Hepatocyte (in vitro differentiated cells): ENCODE results near the gene POU6F2. TPM values are rescaled to one million over a fixed set of nuclear protein-coding genes. Genes with fewer than 3 reads are reported as not detected.

Experiments used
- DNase-seq: peaks from one replicate; pipeline ENCODE4 v3.0.0-alpha.2; 2016; ENCODE audit warnings: low spot score
- H2AFZ ChIP-seq: fragments of 200-600 bp; sonication (generic); 2 replicates; pipeline ENCODE4 v1.6.0; 2016; ENCODE audit warnings: antibody characterized with exemption, mild to moderate bottlenecking
- H3K27ac ChIP-seq: fragments of 200-600 bp; sonication (generic); 2 replicates; pipeline ENCODE4 v1.5.1; 2016; ENCODE audit warnings: mild to moderate bottlenecking
- H3K27me3 ChIP-seq: fragments of 200-600 bp; sonication (generic); 2 replicates; pipeline ENCODE4 v1.6.1; 2016
- H3K36me3 ChIP-seq: fragments of 200-600 bp; sonication (generic); replicated peaks from 2 replicates; pipeline ENCODE4 v1.5.1; 2016; ENCODE audit warnings: low read depth; ENCODE audit not compliant: insufficient read depth
- H3K4me1 ChIP-seq: fragments of 200-600 bp; sonication (generic); 2 replicates; pipeline ENCODE4 v1.5.1; 2016; ENCODE audit warnings: mild to moderate bottlenecking, moderate library complexity; ENCODE audit not compliant: insufficient read depth
- H3K4me2 ChIP-seq: fragments of 200-600 bp; sonication (generic); 2 replicates; pipeline ENCODE4 v1.6.0; 2016
- H3K4me3 ChIP-seq: fragments of 200-600 bp; sonication (generic); 2 replicates; pipeline ENCODE4 v1.5.1; 2016; ENCODE audit warnings: mild to moderate bottlenecking
- H3K79me2 ChIP-seq: fragments of 200-600 bp; sonication (generic); 2 replicates; pipeline ENCODE4 v1.6.0; 2017; ENCODE audit warnings: mild to moderate bottlenecking
- H3K9me2 ChIP-seq: fragments of 200-600 bp; sonication (generic); replicated peaks from 2 replicates; pipeline ENCODE4 v1.6.0; 2017; ENCODE audit warnings: mild to moderate bottlenecking; ENCODE audit not compliant: insufficient read depth
- H3K9me3 ChIP-seq: fragments of 200-600 bp; sonication (generic); 2 replicates; pipeline ENCODE4 v1.5.1; 2016; ENCODE audit warnings: low read depth, mild to moderate bottlenecking
- H4K20me1 ChIP-seq: fragments of 200-600 bp; sonication (generic); 2 replicates; pipeline ENCODE4 v1.6.0; 2016; ENCODE audit warnings: mild to moderate bottlenecking; ENCODE audit not compliant: insufficient read depth, poor library complexity, severe bottlenecking
- CTCF ChIP-seq: fragments of 200-600 bp; sonication (generic); IDR thresholded peaks from 2 replicates; pipeline ENCODE4 v1.5.1; 2016; ENCODE audit warnings: antibody characterized with exemption, mild to moderate bottlenecking; ENCODE audit not compliant: poor library complexity
- EZH2 ChIP-seq: fragments of 200-600 bp; sonication (generic); IDR thresholded peaks from 2 replicates; pipeline ENCODE4 v1.6.1; 2016; ENCODE audit warnings: antibody characterized with exemption, mild to moderate bottlenecking, borderline replicate concordance
- EZH2phosphoT487 ChIP-seq: fragments of 200-600 bp; sonication (generic); IDR thresholded peaks from one replicate; pipeline ENCODE4 v1.6.1; 2018; ENCODE audit warnings: antibody characterized with exemption, mild to moderate bottlenecking, low read depth, moderate library complexity; ENCODE audit not compliant: unreplicated experiment, severe bottlenecking
- WGBS: methylation state at CpG from one replicate; pipeline ENCODE4 v1.1.6; 2016; ENCODE audit warnings: low lambda C conversion rate; ENCODE audit errors: missing lambda C conversion rate; 5-methylcytosine and 5-hydroxymethylcytosine counted together
- polyA plus RNA-seq: library from polyadenylated mRNA; unstranded; fragments of >200 nt; fragmentation: Nextera tagmentation; extraction: Ambion mirVana; gene quantifications from 2 replicates; pipeline ENCODE4 v1.2.1, GENCODE V29; 2016
- total RNA-seq: library from RNA; depleted of rRNA; stranded (reverse); fragments of >200 nt; gene quantifications from 2 replicates; pipeline ENCODE4 v1.2.3, GENCODE V29; 2014

POU6F2 gene
- total and polyA plus RNA-seq, 2 experiments from 2014 or later, result 0.67 to 1.4 TPM

GRCh38 chr7:39468808-39469374 lies 491.2 kb downstream of the POU6F2 start:
- Histone ChIP-seq H3K4me1 (no peaks in the 10 kb centered on the region), H3K4me3 (no peak overlapping the region), H4K20me1 (no peaks in the 10 kb centered on the region), H3K27ac (no peak overlapping the region), H3K27me3 (no peaks in the 10 kb centered on the region), H3K9me2 (no peaks in the 10 kb centered on the region), H3K9me3 (no peaks in the 10 kb centered on the region), H3K36me3 (no peaks in the 10 kb centered on the region), H2AFZ (no peak overlapping the region), H3K4me2 (no peak overlapping the region), H3K79me2 (no peaks in the 10 kb centered on the region)
- TF ChIP-seq EZH2, result no peak
- no peak for TF ChIP-seq EZH2phosphoT487
- TF ChIP-seq CTCF, result no peak
- DNase-seq, result no peak
- 80% methylated on average over 7 of the region's 7 CpGs for whole genome bisulfite sequencing

- no peaks in the 10 kb centered on the region for H3K9me2 ChIP-seq
- H4K20me1 ChIP-seq, result no peaks in the 10 kb centered on the region
- no peaks in the 10 kb centered on the region for H3K9me3 ChIP-seq
- no peak for DNase-seq
- H3K4me2 ChIP-seq, result no peak overlapping the region
- no peaks in the 10 kb centered on the region for H3K27me3 ChIP-seq
- H3K36me3 ChIP-seq, result no peaks in the 10 kb centered on the region
- TF ChIP-seq CTCF, result no peak
- no peak for TF ChIP-seq EZH2phosphoT487
- no peak for TF ChIP-seq EZH2
- H3K79me2 ChIP-seq, result no peaks in the 10 kb centered on the region
- H3K4me1 ChIP-seq, result no peaks in the 10 kb centered on the region
- H3K4me3 ChIP-seq, result no peak overlapping the region
- H3K27ac ChIP-seq, result no peak overlapping the region
- H2AFZ ChIP-seq, result no peak overlapping the region
Measured at GRCh38 chr7:39480901-39481300, 503.2 kb downstream of the POU6F2 start.

- H3K27ac ChIP-seq, result no peak overlapping the region
- TF ChIP-seq CTCF, result no peak
- TF ChIP-seq EZH2, result no peak
- no peak for TF ChIP-seq EZH2phosphoT487
- H3K4me3 ChIP-seq, result no peak overlapping the region
- WGBS, result 85% methylated on average over 7 of the region's 7 CpGs
- H3K9me3 ChIP-seq, result no peaks in the 10 kb centered on the region
- no peaks in the 10 kb centered on the region for H3K79me2 ChIP-seq
- no peaks in the 10 kb centered on the region for H3K4me1 ChIP-seq
- H2AFZ ChIP-seq, result no peak overlapping the region
- H3K9me2 ChIP-seq, result no peaks in the 10 kb centered on the region
- H3K36me3 ChIP-seq, result no peaks in the 10 kb centered on the region
- H4K20me1 ChIP-seq, result no peaks in the 10 kb centered on the region
- no peak for DNase-seq
- no peak overlapping the region for H3K4me2 ChIP-seq
- no peaks in the 10 kb centered on the region for H3K27me3 ChIP-seq
Measured at GRCh38 chr7:39488467-39489393, 511.0 kb downstream of the POU6F2 start.
